Neural cell (in vitro differentiated cells): Measurements from ENCODE around the gene ITK. TPM values are rescaled to one million over a fixed set of nuclear protein-coding genes. Genes with fewer than 3 reads are reported as not detected.

Source experiments
- H2AFZ ChIP-seq: fragments of 200-600, 300-800 bp; sonication (generic), shearing (Covaris generic); 2 replicates; pipeline ENCODE4 v1.6.0; 2014; ENCODE audit warnings: low read depth, mild to moderate bottlenecking, antibody characterized with exemption, low read length, moderate library complexity
- H3F3A ChIP-seq: fragments of 200-600 bp; shearing (Covaris generic); 2 replicates; pipeline ENCODE4 v1.6.1; 2016; ENCODE audit warnings: mild to moderate bottlenecking, moderate library complexity, mixed read lengths, antibody characterized with exemption, low read length; ENCODE audit not compliant: insufficient read depth, poor library complexity, severe bottlenecking
- H3K27ac ChIP-seq: fragments of 200-600, 300-800 bp; sonication (generic), shearing (Covaris generic); 2 replicates; pipeline ENCODE4 v1.5.1; 2014; ENCODE audit warnings: mild to moderate bottlenecking, low read length, moderate library complexity
- H3K27me3 ChIP-seq: fragments of 300-800, 200-600 bp; sonication (generic), shearing (Covaris generic); 2 replicates; pipeline ENCODE4 v1.6.0; 2014; ENCODE audit warnings: mild to moderate bottlenecking, low read depth, low read length, moderate library complexity; ENCODE audit not compliant: insufficient read depth
- H3K36me3 ChIP-seq: fragments of 300-800, 200-600 bp; sonication (generic), shearing (Covaris generic); 2 replicates; pipeline ENCODE4 v1.5.1; 2014; ENCODE audit warnings: mild to moderate bottlenecking, antibody characterized with exemption, low read length, moderate library complexity; ENCODE audit not compliant: insufficient read depth
- H3K4me2 ChIP-seq: fragments of 300-800, 200-600 bp; sonication (generic), shearing (Covaris generic); 2 replicates; pipeline ENCODE4 v1.6.0; 2014; ENCODE audit warnings: mild to moderate bottlenecking, low read length
- H3K4me3 ChIP-seq: fragments of 300-800, 200-600 bp; sonication (generic), shearing (Covaris generic); 2 replicates; pipeline ENCODE4 v1.5.1; 2014; ENCODE audit warnings: mild to moderate bottlenecking, low read length, moderate library complexity
- H3K79me2 ChIP-seq: fragments of 200-600 bp; shearing (Covaris generic); replicated peaks from 2 replicates; pipeline ENCODE4 v1.6.0; 2014; ENCODE audit warnings: mild to moderate bottlenecking, low read length, moderate library complexity; ENCODE audit not compliant: insufficient read depth
- H3K9ac ChIP-seq: fragments of 300-800, 200-600 bp; sonication (generic), shearing (Covaris generic); 2 replicates; pipeline ENCODE4 v1.6.1; 2016; ENCODE audit warnings: mild to moderate bottlenecking, low read length, mixed read lengths
- H3K9me2 ChIP-seq: fragments of 200-600 bp; shearing (Covaris generic); 2 replicates; pipeline ENCODE4 v1.6.1; 2016; ENCODE audit warnings: mild to moderate bottlenecking, low read length, mixed read lengths; ENCODE audit not compliant: insufficient read depth
- H3K9me3 ChIP-seq: fragments of 200-600, 300-800 bp; sonication (generic), shearing (Covaris generic); 2 replicates; pipeline ENCODE4 v1.6.1; 2016; ENCODE audit warnings: mild to moderate bottlenecking, mixed run types, low read length, moderate library complexity, mixed read lengths
- H4K20me1 ChIP-seq: fragments of 200-600 bp; shearing (Covaris generic); 2 replicates; pipeline ENCODE4 v1.6.1; 2016; ENCODE audit warnings: mild to moderate bottlenecking, mixed run types; ENCODE audit not compliant: insufficient read depth
- EP300 ChIP-seq: fragments of 450-650 bp; conservative IDR thresholded peaks from 2 replicates; pipeline ENCODE4 v1.6.1; 2014; ENCODE audit warnings: antibody characterized with exemption, mild to moderate bottlenecking, moderate library complexity; ENCODE audit not compliant: poor library complexity, severe bottlenecking
- EZH2 ChIP-seq: fragments of 200-600, 300-800 bp; shearing (Covaris generic), sonication (generic); IDR thresholded peaks from 2 replicates; pipeline ENCODE4 v1.6.1; 2014; ENCODE audit warnings: antibody characterized with exemption, low read length, borderline replicate concordance, mild to moderate bottlenecking; ENCODE audit not compliant: insufficient read depth, poor library complexity, severe bottlenecking
- MXI1 ChIP-seq: fragments of 450-650 bp; conservative IDR thresholded peaks from 2 replicates; pipeline ENCODE4 v1.6.1; 2014; ENCODE audit warnings: antibody characterized with exemption, mild to moderate bottlenecking; ENCODE audit not compliant: poor library complexity, severe bottlenecking
- POLR2AphosphoS5 ChIP-seq: IDR thresholded peaks from 2 replicates; pipeline ENCODE4 v1.6.1; 2012
- RAD21 ChIP-seq: fragments of 450-650 bp; conservative IDR thresholded peaks from 2 replicates; pipeline ENCODE4 v1.6.1; 2014; ENCODE audit warnings: antibody characterized with exemption, mild to moderate bottlenecking, moderate library complexity
- REST ChIP-seq: IDR thresholded peaks from 2 replicates; pipeline ENCODE4 v1.6.1; 2012; ENCODE audit warnings: borderline replicate concordance
- SMC3 ChIP-seq: fragments of 450-650 bp; conservative IDR thresholded peaks from 2 replicates; pipeline ENCODE4 v1.6.1; 2014; ENCODE audit warnings: antibody characterized with exemption, mild to moderate bottlenecking, moderate library complexity; ENCODE audit not compliant: poor library complexity
- TAF1 ChIP-seq: IDR thresholded peaks from 2 replicates; pipeline ENCODE4 v1.6.1; 2012; ENCODE audit warnings: low read depth
- polyA plus RNA-seq: library from polyadenylated mRNA; depleted of rRNA; stranded (reverse); fragments of >200 nt; gene quantifications from 2 replicates; pipeline ENCODE4 v1.2.3, GENCODE V29; 2014
- TF ChIP-seq, protein P1 (sequence below): fragments of 450-650 bp; IDR thresholded peaks from 2 replicates; pipeline ENCODE4 v1.5.1; 2014; ENCODE audit warnings: antibody characterized with exemption, mild to moderate bottlenecking, moderate library complexity; ENCODE audit not compliant: poor library complexity, severe bottlenecking

Gene ITK
- polyA plus RNA-seq, 1 donor from 2014 or later, result not detected

DNA sequence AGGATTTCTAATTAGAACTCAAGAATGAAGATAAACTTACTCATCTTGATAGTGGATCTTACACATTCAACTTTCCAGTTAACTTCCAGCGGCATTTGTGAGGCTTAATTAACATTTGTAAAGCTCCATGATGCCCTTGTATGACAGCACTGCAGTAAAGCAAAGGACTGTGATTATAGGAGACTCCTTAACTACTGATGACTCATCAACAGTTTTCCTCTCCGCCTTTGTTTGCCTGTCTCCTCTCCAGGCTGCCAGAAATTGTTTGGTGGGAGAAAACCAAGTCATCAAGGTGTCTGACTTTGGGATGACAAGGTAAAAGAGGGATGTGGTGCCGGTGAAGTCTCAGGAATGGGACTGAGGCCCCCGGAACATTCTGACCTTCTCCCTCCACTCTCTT, 64.8 kb downstream of the ITK start:
- Histone ChIP-seq H3K27me3 (no peaks in the 10 kb centered on the region), H3K9me3 (no peaks in the 10 kb centered on the region), H3K36me3 (no peaks in the 10 kb centered on the region), H4K20me1 (no peaks in the 10 kb centered on the region), H2AFZ (no peak overlapping the region), H3K27ac (no peak overlapping the region), H3K9ac (no peak overlapping the region), H3K4me3 (no peak overlapping the region), H3F3A (no peaks in the 10 kb centered on the region), H3K79me2 (no peaks in the 10 kb centered on the region), H3K9me2 (no peaks in the 10 kb centered on the region), H3K4me2 (no peak overlapping the region)
- TF ChIP-seq EZH2 (no peak), MXI1 (no peak), REST (no peak), TAF1 (no peak), SMC3 (no peak), EP300 (no peak), POLR2AphosphoS5 (no peak), RAD21 (no peak)
- TF ChIP-seq, protein P1, sequence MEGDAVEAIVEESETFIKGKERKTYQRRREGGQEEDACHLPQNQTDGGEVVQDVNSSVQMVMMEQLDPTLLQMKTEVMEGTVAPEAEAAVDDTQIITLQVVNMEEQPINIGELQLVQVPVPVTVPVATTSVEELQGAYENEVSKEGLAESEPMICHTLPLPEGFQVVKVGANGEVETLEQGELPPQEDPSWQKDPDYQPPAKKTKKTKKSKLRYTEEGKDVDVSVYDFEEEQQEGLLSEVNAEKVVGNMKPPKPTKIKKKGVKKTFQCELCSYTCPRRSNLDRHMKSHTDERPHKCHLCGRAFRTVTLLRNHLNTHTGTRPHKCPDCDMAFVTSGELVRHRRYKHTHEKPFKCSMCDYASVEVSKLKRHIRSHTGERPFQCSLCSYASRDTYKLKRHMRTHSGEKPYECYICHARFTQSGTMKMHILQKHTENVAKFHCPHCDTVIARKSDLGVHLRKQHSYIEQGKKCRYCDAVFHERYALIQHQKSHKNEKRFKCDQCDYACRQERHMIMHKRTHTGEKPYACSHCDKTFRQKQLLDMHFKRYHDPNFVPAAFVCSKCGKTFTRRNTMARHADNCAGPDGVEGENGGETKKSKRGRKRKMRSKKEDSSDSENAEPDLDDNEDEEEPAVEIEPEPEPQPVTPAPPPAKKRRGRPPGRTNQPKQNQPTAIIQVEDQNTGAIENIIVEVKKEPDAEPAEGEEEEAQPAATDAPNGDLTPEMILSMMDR, result no peak

- TF ChIP-seq, protein P1, result no peak
- no peak for TF ChIP-seq TAF1
- TF ChIP-seq POLR2AphosphoS5, result no peak
- no peak for TF ChIP-seq RAD21
- TF ChIP-seq EZH2, result no peak
- Histone ChIP-seq H3K27ac (no peak overlapping the region), H3K4me2 (no peak overlapping the region), H3K79me2 (no peaks in the 10 kb centered on the region), H3K27me3 (no peaks in the 10 kb centered on the region), H3K36me3 (no peaks in the 10 kb centered on the region), H2AFZ (no peak overlapping the region), H3F3A (no peaks in the 10 kb centered on the region), H4K20me1 (no peaks in the 10 kb centered on the region), H3K9ac (no peak overlapping the region), H3K4me3 (no peak overlapping the region), H3K9me3 (no peaks in the 10 kb centered on the region), H3K9me2 (no peaks in the 10 kb centered on the region)
Measured at GRCh38 chr5:157245886-157246285, 65.2 kb downstream of the ITK start.
